ENCODE data around the gene PLCL1. TPM values are rescaled to one million over a fixed set of nuclear protein-coding genes. Genes with fewer than 3 reads are reported as not detected.

The PLCL1 gene
- total RNA-seq, 3 donors from 2014 or later, result 1.6 to 10.6 (median 2.0) TPM

GRCh38 chr2:197871780-197872456 is 67.5 kb downstream of the PLCL1 start:
- ATAC-seq (no peak), DNase-seq (no peak)
- Histone ChIP-seq H3K9me3 (no peaks in the 10 kb centered on the region), H3K36me3 (ENCODE audit: low read depth) (no peaks in the 10 kb centered on the region), H3K4me3 (no peak overlapping the region), H3K4me1 (ENCODE audit: low read depth) (no peaks in the 10 kb centered on the region)
- TF ChIP-seq, protein P1, sequence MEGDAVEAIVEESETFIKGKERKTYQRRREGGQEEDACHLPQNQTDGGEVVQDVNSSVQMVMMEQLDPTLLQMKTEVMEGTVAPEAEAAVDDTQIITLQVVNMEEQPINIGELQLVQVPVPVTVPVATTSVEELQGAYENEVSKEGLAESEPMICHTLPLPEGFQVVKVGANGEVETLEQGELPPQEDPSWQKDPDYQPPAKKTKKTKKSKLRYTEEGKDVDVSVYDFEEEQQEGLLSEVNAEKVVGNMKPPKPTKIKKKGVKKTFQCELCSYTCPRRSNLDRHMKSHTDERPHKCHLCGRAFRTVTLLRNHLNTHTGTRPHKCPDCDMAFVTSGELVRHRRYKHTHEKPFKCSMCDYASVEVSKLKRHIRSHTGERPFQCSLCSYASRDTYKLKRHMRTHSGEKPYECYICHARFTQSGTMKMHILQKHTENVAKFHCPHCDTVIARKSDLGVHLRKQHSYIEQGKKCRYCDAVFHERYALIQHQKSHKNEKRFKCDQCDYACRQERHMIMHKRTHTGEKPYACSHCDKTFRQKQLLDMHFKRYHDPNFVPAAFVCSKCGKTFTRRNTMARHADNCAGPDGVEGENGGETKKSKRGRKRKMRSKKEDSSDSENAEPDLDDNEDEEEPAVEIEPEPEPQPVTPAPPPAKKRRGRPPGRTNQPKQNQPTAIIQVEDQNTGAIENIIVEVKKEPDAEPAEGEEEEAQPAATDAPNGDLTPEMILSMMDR (IDR thresholded peaks at IDR 0.05), result no peak
- intact Hi-C loops (cut with DNase I, micrococcal nuclease), result no loop called here

DNA sequence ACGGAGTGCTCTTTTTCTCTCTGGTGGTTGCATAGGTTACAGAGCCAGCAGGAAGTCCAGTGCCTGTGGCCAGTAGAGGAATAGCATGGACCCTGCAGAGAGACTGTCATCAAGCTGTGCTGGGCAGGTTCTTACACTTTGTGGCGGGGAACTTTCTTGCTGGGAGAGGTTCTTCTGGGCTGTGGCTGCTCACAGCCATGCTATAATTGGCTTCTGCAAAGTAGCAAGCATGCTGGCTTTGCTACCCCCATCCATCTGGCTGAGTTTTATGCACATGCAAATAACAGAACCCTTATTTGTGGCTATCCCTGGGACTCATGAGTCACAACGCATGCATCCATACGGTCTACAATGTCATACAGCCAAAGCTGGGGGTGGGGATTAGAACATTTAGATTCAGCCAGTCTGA is 68.9 kb downstream of the PLCL1 start:
- Histone ChIP-seq H3K9me3 (no peaks in the 10 kb centered on the region), H3K4me1 (ENCODE audit: low read depth) (no peaks in the 10 kb centered on the region), H3K4me3 (no peak overlapping the region), H3K36me3 (ENCODE audit: low read depth) (no peaks in the 10 kb centered on the region)
- TF ChIP-seq, protein P1 (IDR thresholded peaks at IDR 0.05), result no peak
- no peak for ATAC-seq
- intact Hi-C loops (cut with DNase I, micrococcal nuclease), result no loop called here
- DNase-seq, result no peak

GRCh38 chr2:197875763-197876162 is 71.4 kb downstream of the PLCL1 start:
- ATAC-seq, result no peak
- intact Hi-C loops (cut with DNase I, micrococcal nuclease), result no loop called here

DNA sequence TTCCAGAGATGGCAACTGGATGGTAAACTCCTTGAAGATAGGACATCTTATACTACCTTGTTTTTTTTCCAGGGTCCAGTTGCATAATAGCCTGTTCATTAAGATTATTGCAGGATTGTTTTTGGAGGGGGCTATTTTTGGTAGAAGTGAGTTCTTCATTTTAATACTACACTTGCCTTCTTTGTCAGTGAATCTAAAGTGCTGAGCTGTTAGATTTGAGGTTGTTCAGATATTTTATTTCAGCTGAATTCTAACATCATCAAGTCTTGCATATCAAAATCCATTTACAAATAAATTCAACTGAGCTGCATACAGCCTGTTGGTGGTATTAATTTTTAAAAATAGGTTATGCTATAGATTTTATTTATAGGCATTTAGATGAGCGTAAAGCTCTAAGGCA is 72.1 kb downstream of the PLCL1 start:
- ATAC-seq, result no peak
- no peak for DNase-seq
- TF ChIP-seq, protein P1 (IDR thresholded peaks at IDR 0.05), result no peak
- no peaks in the 10 kb centered on the region for H3K9me3 ChIP-seq
- H3K4me1 ChIP-seq (ENCODE audit: low read depth), result no peaks in the 10 kb centered on the region
- no peaks in the 10 kb centered on the region for H3K36me3 ChIP-seq (ENCODE audit: low read depth)
- intact Hi-C loops (cut with DNase I, micrococcal nuclease), result no loop called here
- no peak overlapping the region for H3K4me3 ChIP-seq

More at GRCh38 chr2:197875763-197876162, 71.4 kb downstream of the PLCL1 start:
- Histone ChIP-seq H3K36me3 (ENCODE audit: low read depth) (no peaks in the 10 kb centered on the region), H3K4me1 (ENCODE audit: low read depth) (no peaks in the 10 kb centered on the region), H3K4me3 (no peak overlapping the region), H3K9me3 (no peaks in the 10 kb centered on the region)
- DNase-seq, result no peak
- TF ChIP-seq, protein P1 (IDR thresholded peaks at IDR 0.05), result no peak

DNA sequence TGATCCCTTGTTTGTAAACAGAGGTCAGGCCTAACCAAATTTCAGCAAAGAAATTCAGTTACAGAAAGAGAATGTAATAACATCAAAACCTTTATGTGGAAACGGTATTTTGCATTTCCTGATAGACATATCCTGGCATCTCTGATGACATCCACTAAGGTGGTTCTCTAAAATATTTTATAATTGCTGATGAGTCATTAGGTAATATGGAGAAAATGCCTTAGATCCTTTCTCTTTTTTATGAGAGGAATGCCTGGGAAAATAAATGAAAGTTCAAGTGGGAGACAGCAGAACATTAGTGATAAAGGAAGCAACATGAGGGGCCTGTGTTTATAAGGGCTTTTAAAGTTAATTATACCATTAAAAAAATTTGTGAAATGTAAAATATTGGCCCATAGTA is 72.6 kb downstream of the PLCL1 start:
- no peak overlapping the region for H3K4me3 ChIP-seq
- intact Hi-C loops (cut with DNase I, micrococcal nuclease), result no loop called here
- DNase-seq, result no peak
- no peaks in the 10 kb centered on the region for H3K36me3 ChIP-seq (ENCODE audit: low read depth)
- H3K9me3 ChIP-seq, result no peaks in the 10 kb centered on the region
- ATAC-seq, result no peak
- TF ChIP-seq, protein P1 (IDR thresholded peaks at IDR 0.05), result no peak
- H3K4me1 ChIP-seq (ENCODE audit: low read depth), result no peaks in the 10 kb centered on the region

All from mucosa of descending colon (tissue), 3 donors.